K562 (cell line): ENCODE data around the gene TYW5. TPM values are rescaled to one million over a fixed set of nuclear protein-coding genes. Genes with fewer than 3 reads are reported as not detected.

Experiments
- AFF1 ChIP-seq, 2 experiments: fragments of 450-650 bp; IDR thresholded peaks; 2 replicates each; pipeline ENCODE4 v1.6.1; 2018; ENCODE audit warnings: mild to moderate bottlenecking in 2 of 2, low read depth in 1 of 2; ENCODE audit not compliant: partially characterized antibody in 2 of 2
- FOXK2 ChIP-seq, 2 experiments: fragments of 450-650 bp; IDR thresholded peaks in 1 of 2; conservative IDR thresholded peaks in 1 of 2; 2 replicates each; pipeline ENCODE4 v1.6.1; 2016; ENCODE audit warnings: low read depth in 2 of 2, mild to moderate bottlenecking in 1 of 2
- HDAC1 ChIP-seq, 2 experiments: fragments of 450-650 bp; IDR thresholded peaks; 2 replicates each; pipeline ENCODE4 v1.6.1; 2016 to 2017; ENCODE audit warnings: inconsistent platforms in 1 of 2, mild to moderate bottlenecking in 1 of 2, moderate library complexity in 1 of 2
- MTA2 ChIP-seq: fragments of 450-650 bp; IDR thresholded peaks from 2 replicates; pipeline ENCODE4 v1.6.1; 2016; ENCODE audit warnings: low read depth
- MTA3 ChIP-seq: fragments of 450-650 bp; formaldehyde crosslinking; IDR thresholded peaks from 2 replicates; pipeline ENCODE4 v1.6.1; 2017; ENCODE audit warnings: mild to moderate bottlenecking, borderline replicate concordance
- NR2C2 ChIP-seq, 2 experiments: fragments of 200-800 bp in 1 of 2; sonication (Bioruptor generic) in 1 of 2; sonication (generic) in 1 of 2; formaldehyde crosslinking in 1 of 2; IDR thresholded peaks; 2 replicates each; pipeline versions ENCODE4 v1.6.1 to v1.8.0; 2016 to 2022; ENCODE audit warnings: mild to moderate bottlenecking in 1 of 2, missing compliant biosample characterization in 1 of 2, missing genetic modification characterization in 1 of 2, missing genetic modification reagents in 1 of 2
- PHF20 ChIP-seq: fragments of 450-650 bp; IDR thresholded peaks from 2 replicates; pipeline ENCODE4 v1.6.1; 2018; ENCODE audit not compliant: partially characterized antibody
- POLR2AphosphoS5 ChIP-seq: IDR thresholded peaks from 2 replicates; pipeline ENCODE4 v1.6.1; 2011; ENCODE audit warnings: mild to moderate bottlenecking, low read depth, low read length, moderate library complexity; ENCODE audit not compliant: control insufficient read depth, insufficient read depth
- PYGO2 ChIP-seq: fragments of 450-650 bp; IDR thresholded peaks from 2 replicates; pipeline ENCODE4 v1.6.1; 2016; ENCODE audit warnings: mild to moderate bottlenecking, missing genetic modification characterization, moderate library complexity, missing compliant biosample characterization
- RBM22 ChIP-seq: fragments of 200-400 bp; formaldehyde crosslinking; IDR thresholded peaks from 2 replicates; pipeline ENCODE4 v1.6.1; 2018; ENCODE audit warnings: low read length, low read depth; ENCODE audit not compliant: poor library complexity, severe bottlenecking
- SMARCA5 ChIP-seq: fragments of 450-650 bp; IDR thresholded peaks from 2 replicates; pipeline ENCODE4 v1.6.1; 2016
- SRF ChIP-seq, 2 experiments: fragments of 250-450, 450-650 bp in 1 of 2; sonication (Bioruptor Pico) in 1 of 2; sonication (generic) in 1 of 2; formaldehyde crosslinking; IDR thresholded peaks; 2 replicates each; pipeline versions ENCODE4 v1.5.0 to v1.5.1; 2020 to 2022; ENCODE audit warnings: mild to moderate bottlenecking in 1 of 2, missing genetic modification reagents in 1 of 2
- TRIM28 ChIP-seq: fragments of 450-650 bp; IDR thresholded peaks from 2 replicates; pipeline ENCODE4 v1.6.1; 2017
- ZNF584 ChIP-seq: fragments of 200-800 bp; sonication (Bioruptor generic); IDR thresholded peaks from 2 replicates; pipeline ENCODE4 v1.6.1; 2016; ENCODE audit warnings: low read depth, mild to moderate bottlenecking, missing genetic modification characterization, missing compliant biosample characterization
- ZNF785 ChIP-seq: fragments of 250-450 bp; sonication (Bioruptor Pico); IDR thresholded peaks from 2 replicates; pipeline ENCODE4 v1.4.0; 2020; ENCODE audit warnings: mild to moderate bottlenecking
- polyA plus RNA-seq, 8 experiments: library from polyadenylated mRNA; depleted of rRNA in 4 of 8; stranded (reverse) in 5 of 8; unstranded in 3 of 8; fragments of >200 nt; fragmentation: Nextera tagmentation in 2 of 8; fragmentation: Illumina TruSeq in 1 of 8; extraction: Ambion mirVana in 2 of 8; extraction: Trizol in 1 of 8; gene quantifications; 2 replicates each; pipeline versions ENCODE4 v1.2.1 to v1.2.3, GENCODE V29; 2011 to 2014; ENCODE audit warnings: inconsistent platforms in 1 of 8, missing spikeins in 1 of 8
- total RNA-seq, 7 experiments: library from RNA; depleted of rRNA in 6 of 7; stranded (reverse); fragments of >200 nt in 6 of 7; fragmentation: Illumina TruSeq in 2 of 7; extraction: Trizol in 2 of 7; gene quantifications; 2 replicates each; pipeline versions ENCODE4 v1.2.1 to v1.2.3, GENCODE V29; 2011 to 2021; ENCODE audit warnings: low replicate concordance in 1 of 7
- TF ChIP-seq, protein P1 (sequence below): sonication (generic); formaldehyde crosslinking; IDR thresholded peaks from 2 replicates; pipeline ENCODE4 v1.8.0; 2022; ENCODE audit warnings: mild to moderate bottlenecking, missing genetic modification reagents
- TF ChIP-seq, protein P2 (sequence below): fragments of 250-450 bp; sonication (Bioruptor Pico); IDR thresholded peaks from 2 replicates; pipeline ENCODE4 v1.8.0; 2022; ENCODE audit warnings: moderate library complexity, mild to moderate bottlenecking, inconsistent platforms

TYW5 gene
- total and polyA plus RNA-seq, 9 of the 15 experiments (the other 6 are each of a cell fraction or from before 2014, with no cell fraction given): 3.6 to 7.7 (median 4.6) TPM

- TF ChIP-seq, protein P1, sequence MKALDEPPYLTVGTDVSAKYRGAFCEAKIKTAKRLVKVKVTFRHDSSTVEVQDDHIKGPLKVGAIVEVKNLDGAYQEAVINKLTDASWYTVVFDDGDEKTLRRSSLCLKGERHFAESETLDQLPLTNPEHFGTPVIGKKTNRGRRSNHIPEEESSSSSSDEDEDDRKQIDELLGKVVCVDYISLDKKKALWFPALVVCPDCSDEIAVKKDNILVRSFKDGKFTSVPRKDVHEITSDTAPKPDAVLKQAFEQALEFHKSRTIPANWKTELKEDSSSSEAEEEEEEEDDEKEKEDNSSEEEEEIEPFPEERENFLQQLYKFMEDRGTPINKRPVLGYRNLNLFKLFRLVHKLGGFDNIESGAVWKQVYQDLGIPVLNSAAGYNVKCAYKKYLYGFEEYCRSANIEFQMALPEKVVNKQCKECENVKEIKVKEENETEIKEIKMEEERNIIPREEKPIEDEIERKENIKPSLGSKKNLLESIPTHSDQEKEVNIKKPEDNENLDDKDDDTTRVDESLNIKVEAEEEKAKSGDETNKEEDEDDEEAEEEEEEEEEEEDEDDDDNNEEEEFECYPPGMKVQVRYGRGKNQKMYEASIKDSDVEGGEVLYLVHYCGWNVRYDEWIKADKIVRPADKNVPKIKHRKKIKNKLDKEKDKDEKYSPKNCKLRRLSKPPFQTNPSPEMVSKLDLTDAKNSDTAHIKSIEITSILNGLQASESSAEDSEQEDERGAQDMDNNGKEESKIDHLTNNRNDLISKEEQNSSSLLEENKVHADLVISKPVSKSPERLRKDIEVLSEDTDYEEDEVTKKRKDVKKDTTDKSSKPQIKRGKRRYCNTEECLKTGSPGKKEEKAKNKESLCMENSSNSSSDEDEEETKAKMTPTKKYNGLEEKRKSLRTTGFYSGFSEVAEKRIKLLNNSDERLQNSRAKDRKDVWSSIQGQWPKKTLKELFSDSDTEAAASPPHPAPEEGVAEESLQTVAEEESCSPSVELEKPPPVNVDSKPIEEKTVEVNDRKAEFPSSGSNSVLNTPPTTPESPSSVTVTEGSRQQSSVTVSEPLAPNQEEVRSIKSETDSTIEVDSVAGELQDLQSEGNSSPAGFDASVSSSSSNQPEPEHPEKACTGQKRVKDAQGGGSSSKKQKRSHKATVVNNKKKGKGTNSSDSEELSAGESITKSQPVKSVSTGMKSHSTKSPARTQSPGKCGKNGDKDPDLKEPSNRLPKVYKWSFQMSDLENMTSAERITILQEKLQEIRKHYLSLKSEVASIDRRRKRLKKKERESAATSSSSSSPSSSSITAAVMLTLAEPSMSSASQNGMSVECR (CRISPR knock-in tag): peak; percentile 62
- TF ChIP-seq, protein P2, sequence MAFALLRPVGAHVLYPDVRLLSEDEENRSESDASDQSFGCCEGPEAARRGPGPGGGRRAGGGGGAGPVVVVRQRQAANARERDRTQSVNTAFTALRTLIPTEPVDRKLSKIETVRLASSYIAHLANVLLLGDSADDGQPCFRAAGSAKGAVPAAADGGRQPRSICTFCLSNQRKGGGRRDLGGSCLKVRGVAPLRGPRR (CRISPR knock-in tag): no peak
- TF ChIP-seq ZNF584 (CRISPR knock-in tag) (peak; percentile 64; the same call in 1 of the 2 replicates), MTA3 (peak; percentile 87; the same call in 1 of the 2 replicates), ZNF785 (CRISPR knock-in tag) (no peak), TRIM28 (peak; percentile 46; the same call in 1 of the 2 replicates), POLR2AphosphoS5 (peak; percentile 67; the same call in 1 of the 2 replicates), RBM22 (peak; percentile 60), AFF1 (IDR thresholded peaks at IDR 0.05; ENCODE audit: low read depth in 1 of 2, partially characterized antibody in 2 of 2) (peak in 1 of 2 experiments; percentile 46), PYGO2 (tag) (no peak), MTA2 (peak; percentile 65), SMARCA5 (0 out of 2 replicates have a peak, but pooled peaks have one; percentile 24), FOXK2 (conservative IDR thresholded peaks at IDR 0.05 in 1 of 2, IDR thresholded peaks at IDR 0.05 in 1 of 2; ENCODE audit: low read depth in 2 of 2) (peak in 1 of 2 experiments; percentile 56; a peak in 2 of 4 replicates), NR2C2 (CRISPR knock-in tag; IDR thresholded peaks at IDR 0.05) (peak; percentile 98), NR2C2 (tag; IDR thresholded peaks at IDR 0.05) (peak; percentile 100), PHF20 (peak; percentile 93), HDAC1 (IDR thresholded peaks at IDR 0.05) (peak in 1 of 2 experiments; percentile 39; a peak in 1 of 4 replicates), SRF (CRISPR knock-in tag; IDR thresholded peaks at IDR 0.05) (0 out of 4 replicates have a peak, but pooled peaks of 1 of the 2 experiments have one; percentile 11)
Measured at GRCh38 chr2:199955339-199956061, at the start of gene TYW5, which contains the start of gene MAIP1 (continued).
